ENCODE results near the gene KIAA2012. TPM values are rescaled to one million over a fixed set of nuclear protein-coding genes. Genes with fewer than 3 reads are reported as not detected.
A peak's percentile ranks its signal among the peaks of the same experiment; 100 is the strongest.
"Not testable (repeated sequence)": the region's sequence is repeated elsewhere in the genome, so short reads cannot be mapped to it uniquely, and the experiment has no call there.

The KIAA2012 gene
- total RNA-seq, 1 experiment from 2014 or later = not detected

DNA sequence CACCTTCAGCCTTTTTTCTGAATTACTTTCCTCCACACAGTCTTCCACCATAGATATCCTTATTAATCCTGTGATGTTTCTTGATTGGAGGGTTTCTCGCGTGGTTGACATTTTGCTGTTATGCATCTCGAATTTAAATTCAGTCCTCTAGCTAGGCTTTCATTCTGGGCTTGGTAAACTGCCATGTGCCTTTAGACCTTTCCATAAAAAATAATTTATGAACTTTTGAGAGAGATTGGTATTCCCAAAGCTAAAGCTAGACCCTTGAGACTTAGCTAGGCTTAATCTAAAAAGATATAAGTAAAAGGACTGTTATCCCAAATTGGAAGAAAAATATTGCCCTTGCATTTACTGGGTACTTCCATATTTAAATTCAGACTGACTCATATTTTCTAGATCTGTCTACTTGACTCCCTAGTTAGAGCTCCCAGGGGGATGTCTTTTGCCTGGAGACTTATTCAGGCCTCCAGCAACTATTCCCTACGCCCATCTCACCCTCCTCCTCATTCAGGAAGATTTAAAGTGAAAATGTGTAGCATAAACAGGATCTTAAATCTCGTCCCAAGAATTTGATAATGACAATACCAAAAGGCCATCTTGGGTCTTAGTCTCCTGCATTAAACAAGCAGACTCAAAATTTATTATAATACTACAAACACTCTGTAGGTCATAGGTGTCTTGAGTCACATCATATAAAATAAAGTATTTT lies 60.3 kb downstream of the KIAA2012 start:
- no peak for TF ChIP-seq EZH2 (IDR thresholded peaks at IDR 0.05; ENCODE audit: borderline replicate concordance, low read depth, low read length, poor library complexity, severe bottlenecking)
- TF ChIP-seq, protein P1, sequence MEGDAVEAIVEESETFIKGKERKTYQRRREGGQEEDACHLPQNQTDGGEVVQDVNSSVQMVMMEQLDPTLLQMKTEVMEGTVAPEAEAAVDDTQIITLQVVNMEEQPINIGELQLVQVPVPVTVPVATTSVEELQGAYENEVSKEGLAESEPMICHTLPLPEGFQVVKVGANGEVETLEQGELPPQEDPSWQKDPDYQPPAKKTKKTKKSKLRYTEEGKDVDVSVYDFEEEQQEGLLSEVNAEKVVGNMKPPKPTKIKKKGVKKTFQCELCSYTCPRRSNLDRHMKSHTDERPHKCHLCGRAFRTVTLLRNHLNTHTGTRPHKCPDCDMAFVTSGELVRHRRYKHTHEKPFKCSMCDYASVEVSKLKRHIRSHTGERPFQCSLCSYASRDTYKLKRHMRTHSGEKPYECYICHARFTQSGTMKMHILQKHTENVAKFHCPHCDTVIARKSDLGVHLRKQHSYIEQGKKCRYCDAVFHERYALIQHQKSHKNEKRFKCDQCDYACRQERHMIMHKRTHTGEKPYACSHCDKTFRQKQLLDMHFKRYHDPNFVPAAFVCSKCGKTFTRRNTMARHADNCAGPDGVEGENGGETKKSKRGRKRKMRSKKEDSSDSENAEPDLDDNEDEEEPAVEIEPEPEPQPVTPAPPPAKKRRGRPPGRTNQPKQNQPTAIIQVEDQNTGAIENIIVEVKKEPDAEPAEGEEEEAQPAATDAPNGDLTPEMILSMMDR (conservative IDR thresholded peaks at IDR 0.05; ENCODE audit: low read depth, low read length) = no peak
- intact Hi-C loops (cut with micrococcal nuclease; ENCODE audit: unreplicated experiment) = no loop called here
- POLR2A ChIA-PET (ENCODE audit: low non-redundant PET) = no interaction called here
- BruUV-seq (replicated peaks) = no TSS peak
- H3K27ac ChIP-seq (ENCODE audit: low read depth, low read length, poor library complexity, severe bottlenecking) = no peak overlapping the region
- H3K9me3 ChIP-seq (ENCODE audit: low read depth, low read length, poor library complexity, severe bottlenecking) = no peaks in the 10 kb centered on the region
- peak; percentile 49 for DNase-seq (ENCODE audit: low spot score)
- H3K36me3 ChIP-seq (ENCODE audit: insufficient read depth, low read length, poor library complexity, severe bottlenecking) = no peaks in the 10 kb centered on the region
- H3K4me1 ChIP-seq (ENCODE audit: insufficient read depth, low read length, poor library complexity, severe bottlenecking) = no peaks in the 10 kb centered on the region
- CTCF ChIA-PET = no interaction called here
- no peak overlapping the region for H3K4me3 ChIP-seq (ENCODE audit: low read depth, low read length, poor library complexity, severe bottlenecking)
- no peaks in the 10 kb centered on the region for H3K27me3 ChIP-seq (replicated peaks; ENCODE audit: insufficient read depth, low read depth, low read length, poor library complexity)

DNA sequence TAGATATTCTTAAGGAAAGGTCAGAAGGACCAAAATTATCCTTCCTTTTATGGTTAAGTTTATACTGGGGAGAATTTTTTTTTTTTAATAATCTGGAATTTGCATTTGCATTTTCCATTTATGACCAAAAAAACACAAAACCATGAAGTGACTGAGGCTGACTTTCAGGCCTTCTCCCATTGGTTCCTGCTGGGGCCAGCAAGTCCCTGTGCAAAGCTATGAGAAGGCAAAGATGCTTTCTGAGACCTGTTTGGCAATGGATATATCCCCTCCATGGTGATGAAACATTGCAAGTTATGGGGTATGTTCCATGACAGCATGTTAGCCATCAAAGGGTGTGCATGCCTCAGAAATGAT lies 60.8 kb downstream of the KIAA2012 start:
- ChIA-PET POLR2A (ENCODE audit: low non-redundant PET) (interaction anchor here (0.6 kb wide), 1 partner anchor 1155 kb away, joined by 13 read pairs; no protein-coding TSS in a partner anchor), CTCF (no interaction called here)
- Histone ChIP-seq H3K4me1 (ENCODE audit: insufficient read depth, low read length, poor library complexity, severe bottlenecking) (no peaks in the 10 kb centered on the region), H3K9me3 (ENCODE audit: low read depth, low read length, poor library complexity, severe bottlenecking) (no peaks in the 10 kb centered on the region), H3K36me3 (ENCODE audit: insufficient read depth, low read length, poor library complexity, severe bottlenecking) (no peaks in the 10 kb centered on the region), H3K27me3 (replicated peaks; ENCODE audit: insufficient read depth, low read depth, low read length, poor library complexity) (no peaks in the 10 kb centered on the region), H3K4me3 (ENCODE audit: low read depth, low read length, poor library complexity, severe bottlenecking) (no peak overlapping the region), H3K27ac (ENCODE audit: low read depth, low read length, poor library complexity, severe bottlenecking) (no peak overlapping the region)
- DNase-seq (ENCODE audit: low spot score) = no peak
- BruUV-seq (replicated peaks) = no TSS peak
- TF ChIP-seq EZH2 (IDR thresholded peaks at IDR 0.05; ENCODE audit: borderline replicate concordance, low read depth, low read length, poor library complexity, severe bottlenecking) = no peak
- TF ChIP-seq, protein P1 (conservative IDR thresholded peaks at IDR 0.05; ENCODE audit: low read depth, low read length) = no peak
- intact Hi-C loops (cut with micrococcal nuclease; ENCODE audit: unreplicated experiment) = no loop called here

DNA sequence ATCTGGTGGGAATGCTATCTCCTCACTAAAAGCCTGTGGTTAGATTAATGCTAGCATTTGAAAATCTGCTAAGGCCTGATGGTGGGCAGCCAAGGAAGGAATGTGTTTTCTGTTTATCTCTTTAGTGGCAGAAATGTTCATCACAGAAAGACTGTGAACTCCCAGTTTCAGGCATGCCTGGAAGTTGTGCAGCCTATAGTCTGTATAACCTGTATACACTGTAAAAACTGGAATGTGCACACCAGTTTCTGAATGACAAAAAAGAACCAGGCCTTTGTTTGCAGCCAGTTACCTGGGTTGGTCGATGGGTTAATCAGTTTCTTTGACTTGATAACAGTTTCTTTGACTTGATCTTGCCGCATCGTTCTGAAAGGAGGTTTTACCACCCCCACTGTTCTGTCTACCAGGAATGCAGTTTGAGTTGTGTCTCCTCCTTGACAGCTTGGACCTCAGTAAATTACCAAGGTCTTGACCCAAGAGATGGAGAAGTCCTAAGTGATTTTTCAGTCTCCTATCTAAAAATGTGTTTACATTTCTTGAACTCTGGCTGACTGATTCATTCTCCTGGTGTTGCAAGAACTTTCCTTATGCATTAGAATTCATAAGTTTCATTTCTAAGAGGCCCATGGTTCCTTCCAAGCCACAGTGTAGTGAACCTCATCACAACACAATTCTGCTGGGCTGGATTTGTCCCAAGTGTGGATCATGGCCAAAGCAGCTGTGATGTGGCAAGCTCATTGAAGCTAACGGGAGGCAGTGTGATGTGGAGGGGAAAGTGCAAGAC lies 62.2 kb downstream of the KIAA2012 start:
- Histone ChIP-seq H3K4me3 (ENCODE audit: low read depth, low read length, poor library complexity, severe bottlenecking) (no peak overlapping the region), H3K4me1 (ENCODE audit: insufficient read depth, low read length, poor library complexity, severe bottlenecking) (peaks cover 2% of the 10 kb centered on the region), H3K27me3 (replicated peaks; ENCODE audit: insufficient read depth, low read depth, low read length, poor library complexity) (no peaks in the 10 kb centered on the region), H3K36me3 (ENCODE audit: insufficient read depth, low read length, poor library complexity, severe bottlenecking) (no peaks in the 10 kb centered on the region), H3K9me3 (ENCODE audit: low read depth, low read length, poor library complexity, severe bottlenecking) (no peaks in the 10 kb centered on the region), H3K27ac (ENCODE audit: low read depth, low read length, poor library complexity, severe bottlenecking) (no peak overlapping the region)
- TF ChIP-seq, protein P1 (conservative IDR thresholded peaks at IDR 0.05; ENCODE audit: low read depth, low read length) = no peak
- no peak for TF ChIP-seq EZH2 (IDR thresholded peaks at IDR 0.05; ENCODE audit: borderline replicate concordance, low read depth, low read length, poor library complexity, severe bottlenecking)
- intact Hi-C loops (cut with micrococcal nuclease; ENCODE audit: unreplicated experiment) = no loop called here
- DNase-seq (ENCODE audit: low spot score) = no peak
- ChIA-PET POLR2A (ENCODE audit: low non-redundant PET) (no interaction called here), CTCF (no interaction called here)
- BruUV-seq (replicated peaks) = no TSS peak

DNA sequence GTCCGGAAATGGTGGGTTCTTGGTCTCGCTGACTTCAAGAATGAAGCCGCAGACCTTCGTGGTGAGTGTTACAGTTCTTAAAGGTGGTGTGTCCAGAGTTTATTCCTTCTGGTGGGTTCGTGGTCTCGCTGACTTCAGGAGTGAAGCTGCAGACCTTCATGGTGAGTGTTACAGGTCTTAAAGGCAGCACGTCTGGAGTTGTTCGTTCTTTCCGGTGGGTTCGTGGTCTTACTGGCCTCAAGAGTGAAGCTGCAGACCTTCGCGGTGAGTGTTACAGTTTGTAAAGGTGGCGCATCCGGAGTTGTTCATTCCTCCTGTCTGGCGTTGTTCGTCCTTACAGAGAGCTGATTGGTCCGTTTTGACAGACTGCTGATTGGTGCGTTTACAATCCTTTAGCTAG lies 63.0 kb downstream of the KIAA2012 start:
- DNase-seq (ENCODE audit: low spot score); H3K9me3 ChIP-seq (ENCODE audit: low read depth, low read length, poor library complexity, severe bottlenecking); intact Hi-C loops (cut with micrococcal nuclease; ENCODE audit: unreplicated experiment); POLR2A ChIA-PET (ENCODE audit: low non-redundant PET); H3K27ac ChIP-seq (ENCODE audit: low read depth, low read length, poor library complexity, severe bottlenecking); CTCF ChIA-PET; H3K4me3 ChIP-seq (ENCODE audit: low read depth, low read length, poor library complexity, severe bottlenecking); H3K4me1 ChIP-seq (ENCODE audit: insufficient read depth, low read length, poor library complexity, severe bottlenecking); BruUV-seq (replicated peaks); H3K36me3 ChIP-seq (ENCODE audit: insufficient read depth, low read length, poor library complexity, severe bottlenecking); H3K27me3 ChIP-seq (replicated peaks; ENCODE audit: insufficient read depth, low read depth, low read length, poor library complexity): not testable (repeated sequence)

Measured in A673 (cell line).